Left cardiac atrium (tissue), 4 donors: ENCODE results near the gene PELI1. TPM values are rescaled to one million over a fixed set of nuclear protein-coding genes. Genes with fewer than 3 reads are reported as not detected.

Source experiments
- ATAC-seq, 2 donors: fragments of 200-7000 bp; cut with Tn5 transposase; one replicate each; pipeline ENCODE4 v1.9.1; 2020; ENCODE audit warnings: mild to moderate bottlenecking in 2 of 2, moderate library complexity in 2 of 2
- DNase-seq: peaks from one replicate; pipeline ENCODE4 v3.0.0-alpha.2; 2020
- intact Hi-C, 2 donors: fragments of 100-400 bp; cut with DNase I; formaldehyde crosslinking; loops; one replicate each; pipeline versions ENCODE4 v1.14.1 to v1.15.1; 2022 to 2023
- total RNA-seq, 2 donors: library from RNA; stranded (reverse); fragmentation: NEBNext Ultra II Directional; extraction: Animal tissue kit (Norgen Biotek cat#: 25700); gene quantifications; one replicate each; pipeline ENCODE4 v1.2.1, GENCODE V29; 2021
- donor health status: DM: no; HTN: yes; CAD: no.
- donor health status: DM: no; HTN: yes; CAD: no; lungs with severe emphysema.
- donor health status: DM: yes; HTN: yes; CAD: no.
- donor health status: Dilated cardiomyopathy.

Gene PELI1
- total RNA-seq, 2 donors from 2014 or later: 14.8 to 16.8 TPM

DNA sequence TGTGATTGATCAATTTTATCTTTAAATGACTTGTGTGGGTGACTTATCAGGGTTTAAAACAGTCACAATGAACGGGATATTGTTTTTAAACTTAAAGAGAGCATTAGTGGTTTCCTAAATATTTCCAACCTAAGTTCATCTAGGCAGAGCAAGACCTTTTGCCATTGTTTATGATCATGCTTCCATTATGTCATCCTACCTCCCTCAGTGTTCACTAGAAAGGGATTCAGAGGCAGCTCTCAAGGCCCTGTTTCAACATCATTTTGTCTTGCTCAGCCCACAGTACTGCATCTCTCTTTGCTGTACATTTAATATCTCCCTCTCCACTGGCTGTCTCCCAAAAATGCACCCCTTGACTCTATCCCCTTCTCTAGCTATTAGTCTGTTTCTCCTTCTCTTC lies 21.5 kb upstream of the PELI1 start:
- ATAC-seq (no peak), DNase-seq (no peak)
- intact Hi-C loops: no loop called here

DNA sequence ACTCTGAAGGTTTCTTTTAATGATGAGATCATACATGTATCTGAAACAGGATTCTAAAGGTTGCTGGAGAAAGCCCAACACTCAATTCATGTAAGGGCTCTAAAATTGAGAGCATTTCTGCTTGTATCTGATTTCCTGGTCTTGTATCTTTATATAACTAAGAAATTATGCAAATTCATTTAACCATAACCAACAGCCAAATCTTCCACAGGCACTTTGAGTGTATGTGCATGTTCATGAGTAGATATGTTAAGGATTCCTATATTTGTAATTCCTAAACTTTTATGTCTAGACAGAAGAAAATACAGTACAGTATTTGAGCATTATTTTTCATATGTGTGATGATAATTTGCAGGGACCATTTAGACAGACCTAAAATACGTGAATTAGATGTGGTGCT lies 20.4 kb upstream of the PELI1 start:
- ATAC-seq: no peak
- DNase-seq: no peak
- intact Hi-C loops: no loop called here

DNA sequence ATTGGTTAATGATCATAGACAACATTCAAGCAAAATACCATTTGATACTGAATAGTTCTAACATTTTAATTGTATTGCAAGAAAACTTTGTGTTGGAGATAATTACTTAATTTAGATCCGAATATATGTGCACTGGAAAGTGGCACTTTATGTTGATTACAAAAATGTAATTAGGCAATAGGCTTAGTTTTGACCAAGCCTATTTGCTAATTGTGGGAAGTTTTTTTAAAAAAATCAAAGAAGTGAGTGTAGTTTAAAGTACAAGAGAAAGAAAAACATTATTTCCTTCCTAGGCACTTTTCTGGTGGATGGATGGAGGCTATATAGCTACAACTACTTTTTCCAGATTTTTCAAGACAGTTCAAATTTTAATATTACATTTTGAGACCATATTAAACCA lies 18.3 kb upstream of the PELI1 start:
- ATAC-seq (no peak), DNase-seq (no peak)
- intact Hi-C loops: no loop called here

DNA sequence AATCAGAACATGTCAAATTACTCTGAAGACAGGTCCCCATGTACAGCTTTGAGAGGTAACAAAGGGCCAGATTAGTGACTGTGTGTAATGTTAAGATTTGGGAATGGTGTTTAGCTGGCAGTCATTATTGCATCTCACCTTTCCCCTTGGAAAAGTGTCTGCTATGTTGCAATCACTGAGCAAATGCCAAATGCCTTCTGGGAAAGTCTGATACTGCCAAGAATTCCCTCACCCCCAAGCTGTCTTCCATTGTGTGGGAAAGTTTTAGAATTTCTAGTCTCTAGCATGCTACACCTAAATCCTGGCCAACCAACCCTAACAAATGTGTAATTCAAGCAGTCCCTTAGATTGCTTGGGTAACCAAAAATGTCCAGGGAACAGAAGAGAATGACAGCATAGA lies 13.6 kb upstream of the PELI1 start:
- intact Hi-C loops: no loop called here

DNA sequence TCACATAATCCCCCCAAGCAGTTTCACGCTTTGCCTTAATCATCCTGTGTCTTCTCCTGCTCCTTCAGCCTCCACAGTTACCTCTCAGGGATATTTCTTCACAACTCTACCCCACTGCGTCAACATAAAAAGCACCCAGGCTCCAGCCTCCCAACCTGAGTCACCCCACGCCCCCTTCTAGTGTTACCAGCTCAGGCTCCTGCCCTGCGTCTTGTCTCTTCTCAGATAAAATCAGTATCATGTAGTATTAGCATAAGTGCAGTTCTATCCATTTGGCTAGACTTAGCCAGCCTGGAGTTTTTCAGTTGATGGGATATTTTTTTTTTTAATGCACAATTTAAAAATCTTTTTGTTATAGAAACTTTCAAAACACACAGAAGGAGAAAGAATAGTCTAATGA lies 9.6 kb upstream of the PELI1 start:
- intact Hi-C loops: no loop called here
- ATAC-seq: no peak
- DNase-seq: no peak

More for the DNA sequence above, 13.6 kb upstream of the PELI1 start:
- DNase-seq: no peak
- ATAC-seq: peak; percentile 29 to 47

DNA sequence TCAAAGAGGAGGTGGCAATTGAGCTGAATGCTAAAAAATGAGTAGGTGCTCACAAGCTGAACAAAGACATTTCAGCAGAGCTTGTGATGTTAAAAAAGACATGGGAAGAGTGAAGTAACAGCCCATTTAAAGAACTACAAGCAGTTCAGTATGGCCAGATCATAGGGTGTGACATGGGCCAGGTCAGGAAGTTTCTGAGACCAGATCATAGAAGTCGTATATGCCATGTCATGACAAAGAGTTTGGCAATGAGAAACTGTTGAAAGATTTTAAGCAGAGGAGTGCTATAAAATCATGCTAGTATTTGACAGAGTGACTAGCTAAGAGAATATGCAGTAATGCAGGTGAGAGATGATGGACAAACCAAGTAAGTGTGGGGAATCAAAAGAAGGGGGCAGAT lies 7.3 kb upstream of the PELI1 start:
- intact Hi-C loops: no loop called here
- ATAC-seq: no peak

DNA sequence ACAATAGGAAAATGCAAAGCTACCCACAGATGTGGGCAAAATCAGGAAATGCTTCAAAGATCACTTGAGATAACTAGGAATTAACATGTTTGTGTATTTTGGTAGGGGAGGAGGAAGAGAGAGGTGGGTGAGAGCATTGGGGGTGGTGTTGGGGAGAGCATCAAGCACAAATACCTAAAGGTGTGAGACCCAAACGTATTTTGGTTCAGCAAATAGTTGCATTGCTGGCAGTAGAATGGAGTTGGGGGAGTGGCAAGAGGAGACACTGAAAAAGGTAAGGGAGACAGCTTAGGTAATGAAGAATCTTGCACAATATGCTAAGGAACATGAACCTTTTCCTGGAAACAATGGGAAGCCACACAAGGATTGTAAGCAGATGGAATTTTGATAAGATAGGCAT lies 1.5 kb upstream of the PELI1 start:
- intact Hi-C loops: loop anchor here in 1 of 2 donors (10.0 kb wide), 1 partner anchor 79 kb away; no protein-coding TSS in a partner anchor
- DNase-seq: no peak
- no peak for ATAC-seq

More for the DNA sequence above, 7.3 kb upstream of the PELI1 start:
- DNase-seq: no peak

DNA sequence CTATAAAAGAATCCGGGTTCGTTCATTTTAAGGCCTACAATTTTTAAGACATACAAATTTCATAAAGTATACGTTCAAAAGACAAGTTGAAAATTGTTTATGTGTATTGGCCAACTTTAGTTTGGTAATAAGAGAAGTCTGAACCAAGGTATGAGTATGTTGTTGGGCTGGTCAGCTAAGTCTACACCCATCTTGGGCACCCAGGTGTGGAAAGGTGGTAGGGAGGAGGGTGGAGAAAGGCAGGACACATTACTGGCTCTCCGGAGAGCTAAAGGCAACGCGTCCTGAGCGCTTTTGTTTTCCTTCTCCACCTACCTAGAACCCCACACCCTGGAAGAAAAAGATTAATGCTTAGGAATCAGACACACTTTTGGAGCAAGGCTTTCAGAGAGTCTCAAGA lies 899 bp upstream of the PELI1 start:
- ATAC-seq: no peak
- DNase-seq: no peak
- intact Hi-C loops: loop anchor here in 1 of 2 donors (10.0 kb wide), 1 partner anchor 80 kb away; no protein-coding TSS in a partner anchor

DNA sequence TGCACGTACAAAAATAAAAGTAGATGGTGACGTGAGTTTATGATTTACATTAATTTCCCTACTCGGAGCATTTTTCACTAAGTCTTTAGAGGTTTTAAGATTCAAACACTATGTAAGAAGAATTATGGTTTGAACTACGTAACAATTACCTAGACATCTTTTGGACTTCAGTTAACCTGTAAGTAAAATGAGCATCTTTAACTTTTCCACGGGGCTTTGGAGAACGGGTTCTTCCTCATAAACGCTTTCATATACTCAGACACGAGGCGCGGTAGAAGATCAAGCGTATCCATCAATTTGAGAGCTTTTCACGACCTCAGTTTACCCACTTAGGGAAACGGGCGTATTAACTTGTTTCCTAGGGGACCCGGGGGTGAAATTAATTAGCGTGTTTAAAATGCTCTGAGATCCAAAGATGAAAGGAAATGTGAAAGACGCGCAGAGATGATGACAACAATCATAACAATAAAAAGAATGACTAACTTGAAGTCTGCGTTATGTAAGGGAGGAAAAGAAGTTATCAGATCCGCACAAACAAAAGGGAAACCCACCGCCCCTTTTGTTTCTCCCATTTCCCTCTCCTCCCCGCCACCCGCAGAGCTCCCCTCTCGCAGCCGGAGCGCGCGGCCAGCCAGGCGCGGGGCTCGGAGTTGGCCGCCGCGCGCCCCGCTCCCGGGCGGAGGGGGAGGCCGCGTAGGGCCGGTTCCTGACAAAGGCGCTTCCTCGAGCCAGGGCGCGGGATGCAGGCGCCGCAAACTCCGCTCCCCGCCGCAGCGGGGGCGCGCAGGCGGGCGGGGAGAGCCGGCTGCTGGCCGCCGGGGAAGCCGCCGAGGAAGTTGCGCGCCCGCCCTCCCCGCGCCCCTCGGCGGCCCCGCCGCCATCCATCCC lies 807 bp downstream of the PELI1 start:
- peak; percentile 45 to 63 for ATAC-seq
- intact Hi-C loops: loop anchor here in 1 of 2 donors (5.0 to 10.0 kb wide), 2 partner anchors 81 to 169 kb away; no protein-coding TSS in a partner anchor
- peak; percentile 46 for DNase-seq

DNA sequence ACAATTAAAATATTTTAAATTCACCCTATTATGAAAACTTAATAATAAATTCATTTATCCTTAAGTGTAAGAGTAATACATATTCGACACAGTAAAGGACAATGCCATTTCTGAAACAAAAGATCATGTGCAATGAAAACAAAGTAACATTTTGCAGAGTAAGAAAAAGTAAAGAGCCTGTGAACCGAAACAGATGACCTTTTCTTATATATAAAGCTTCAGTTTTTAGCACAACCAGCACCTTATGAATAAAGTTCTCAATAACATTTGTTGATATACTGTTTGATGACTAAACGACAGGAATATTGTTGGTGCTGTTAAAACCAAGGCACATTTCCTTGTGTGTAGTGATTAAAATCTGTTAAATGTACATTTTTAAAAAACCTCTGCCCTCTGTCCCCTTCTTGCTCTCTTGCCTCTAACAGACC lies 1.5 kb downstream of the PELI1 start:
- ATAC-seq (no peak), DNase-seq (no peak)
- intact Hi-C loops: loop anchor here in 1 of 2 donors (5.0 to 10.0 kb wide), 2 partner anchors 82 to 170 kb away; no protein-coding TSS in a partner anchor

DNA sequence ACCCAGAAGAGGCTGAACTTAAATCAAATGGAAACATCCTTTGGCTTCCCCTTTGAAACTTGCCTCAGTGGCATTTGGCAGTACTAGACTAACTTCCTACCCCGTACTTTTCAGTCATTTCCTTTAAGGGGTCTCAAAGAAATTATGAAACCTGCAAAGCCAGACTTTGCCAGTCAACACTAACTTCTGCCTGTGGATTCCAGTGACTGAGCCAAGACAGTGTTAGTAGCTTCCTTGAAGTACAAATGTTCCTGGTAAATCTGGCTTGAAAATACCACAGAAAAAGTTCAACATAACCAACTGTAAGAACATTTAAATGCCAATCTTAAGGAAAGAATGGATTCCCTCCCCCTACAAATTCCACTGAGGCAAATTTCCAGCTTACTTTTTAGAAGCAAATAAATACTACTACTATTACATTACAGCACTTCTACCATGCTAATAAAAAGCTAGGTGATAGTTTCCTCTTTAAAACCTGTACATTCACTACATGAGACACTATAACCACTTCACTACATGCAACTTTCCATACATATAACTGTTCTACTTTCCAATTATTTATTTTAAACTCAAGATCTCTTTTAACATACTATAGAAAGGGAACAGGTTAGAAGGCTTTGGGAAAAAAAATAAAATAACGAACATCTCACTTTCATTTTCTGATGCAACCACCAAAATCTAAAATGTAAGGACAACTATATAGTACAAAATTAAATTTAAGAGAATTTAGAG lies 2.4 kb downstream of the PELI1 start:
- ATAC-seq (no peak), DNase-seq (no peak)
- intact Hi-C loops: loop anchor here in 1 of 2 donors (5.0 to 10.0 kb wide), 2 partner anchors 83 to 170 kb away; no protein-coding TSS in a partner anchor

DNA sequence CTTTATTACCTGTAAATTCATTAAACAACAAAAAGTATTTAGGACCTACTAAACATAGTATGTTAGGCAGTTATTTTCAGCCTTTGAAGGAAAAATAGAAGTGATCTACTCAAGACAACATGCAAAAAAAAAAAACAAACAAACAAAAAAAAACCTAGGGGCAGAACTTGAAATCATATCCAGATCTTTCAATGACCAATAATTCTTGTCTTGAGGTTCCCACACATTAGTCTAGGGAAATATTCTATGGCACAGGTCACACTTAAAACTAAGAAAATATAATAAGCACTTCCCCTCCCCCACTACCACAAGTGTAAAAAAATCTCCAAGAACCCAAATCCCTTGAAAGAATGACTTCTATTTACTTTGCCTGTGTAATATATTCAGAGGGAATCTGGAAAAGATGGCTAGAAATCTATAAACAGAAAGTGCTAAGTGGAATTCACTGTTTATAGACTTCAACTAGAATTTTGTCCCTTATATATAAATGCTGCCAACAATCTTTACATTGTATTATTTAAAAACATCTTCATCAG lies 3.5 kb downstream of the PELI1 start:
- DNase-seq: no peak
- intact Hi-C loops: loop anchor here in 1 of 2 donors (5.0 to 10.0 kb wide), 2 partner anchors 84 to 172 kb away; no protein-coding TSS in a partner anchor
- no peak for ATAC-seq

DNA sequence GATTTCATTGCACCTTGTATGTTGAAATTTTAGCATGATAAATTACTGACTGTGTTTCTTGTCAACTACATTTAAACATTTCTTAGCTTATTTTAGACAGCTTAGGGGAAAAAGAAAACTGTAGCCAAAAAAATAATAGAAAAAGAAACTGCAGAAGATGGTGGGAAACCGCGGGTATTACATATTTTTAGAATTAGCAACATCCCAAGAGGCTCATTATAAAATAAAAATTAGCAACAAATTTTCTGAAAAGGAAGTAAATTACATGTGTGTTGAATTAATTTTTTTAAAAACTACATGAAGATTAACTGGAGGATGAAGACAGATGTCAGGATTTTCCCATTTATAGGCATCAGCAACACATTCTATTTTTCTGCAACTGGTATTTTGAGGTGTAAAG lies 4.3 kb downstream of the PELI1 start:
- DNase-seq (no peak), ATAC-seq (no peak)
- intact Hi-C loops: loop anchor here in 1 of 2 donors (5.0 to 10.0 kb wide), 3 partner anchors 83 to 172 kb away; no protein-coding TSS in a partner anchor

DNA sequence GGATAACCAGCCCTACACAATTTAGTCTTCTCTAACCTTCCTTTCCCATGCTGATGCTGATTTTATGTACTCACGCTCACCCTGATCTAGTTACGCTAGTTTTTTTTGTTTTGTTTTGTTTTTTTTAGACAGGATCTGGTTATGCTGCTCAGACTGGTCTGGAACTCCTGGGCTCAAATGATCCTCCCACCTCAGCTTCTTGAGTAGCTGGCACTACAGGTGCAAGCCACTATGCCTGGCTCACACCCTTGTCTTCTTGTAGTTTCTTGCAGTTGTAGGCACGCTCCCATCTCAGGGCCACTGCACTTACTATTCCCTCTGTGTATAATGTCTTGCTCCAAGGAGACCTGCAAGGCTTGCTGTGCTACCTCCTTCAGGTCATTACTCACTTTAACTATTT lies 6.2 kb downstream of the PELI1 start:
- intact Hi-C loops: loop anchor here in 1 of 2 donors (5.0 kb wide), 1 partner anchor 81 kb away; no protein-coding TSS in a partner anchor
- ATAC-seq: no peak
- no peak for DNase-seq

DNA sequence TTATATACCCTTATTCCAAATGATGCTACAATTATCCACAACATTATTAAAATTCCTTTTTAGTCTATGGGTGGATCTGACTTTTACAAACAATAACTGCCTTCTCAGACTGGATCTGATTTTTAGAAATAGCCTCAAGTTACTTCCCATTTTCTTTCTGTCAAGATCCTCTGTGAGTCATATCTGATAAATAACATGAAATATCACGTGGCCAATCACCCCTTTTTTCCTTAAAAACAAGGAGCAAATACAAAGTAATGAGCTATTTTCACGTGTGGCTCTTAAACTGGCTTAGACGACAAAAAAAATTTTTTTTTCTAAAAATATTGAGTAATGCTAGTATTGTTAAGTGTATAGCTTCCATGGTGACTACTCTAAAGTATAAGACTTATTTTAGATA lies 6.7 kb downstream of the PELI1 start:
- ATAC-seq: no peak
- no peak for DNase-seq
- intact Hi-C loops: loop anchor here in 1 of 2 donors (5.0 kb wide), 1 partner anchor 80 kb away; no protein-coding TSS in a partner anchor

DNA sequence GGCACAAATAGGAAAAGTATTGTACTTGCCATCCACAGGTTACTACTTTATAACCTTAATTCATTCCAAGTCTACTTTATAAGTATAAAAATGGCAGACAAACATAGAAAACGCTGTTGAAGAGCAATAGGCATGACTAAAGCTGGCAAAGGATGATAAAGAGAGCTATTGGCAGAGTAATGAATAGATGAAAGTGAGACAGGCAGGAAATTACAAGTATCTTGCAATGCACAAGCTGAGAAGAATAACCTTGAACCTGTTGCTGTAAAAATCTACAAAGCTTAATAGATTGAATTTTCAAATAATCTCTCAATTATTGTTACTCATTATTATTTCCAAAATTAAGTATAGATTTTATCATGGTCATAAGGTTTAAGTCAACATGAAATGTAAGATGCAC lies 8.8 kb downstream of the PELI1 start:
- ATAC-seq: no peak

DNA sequence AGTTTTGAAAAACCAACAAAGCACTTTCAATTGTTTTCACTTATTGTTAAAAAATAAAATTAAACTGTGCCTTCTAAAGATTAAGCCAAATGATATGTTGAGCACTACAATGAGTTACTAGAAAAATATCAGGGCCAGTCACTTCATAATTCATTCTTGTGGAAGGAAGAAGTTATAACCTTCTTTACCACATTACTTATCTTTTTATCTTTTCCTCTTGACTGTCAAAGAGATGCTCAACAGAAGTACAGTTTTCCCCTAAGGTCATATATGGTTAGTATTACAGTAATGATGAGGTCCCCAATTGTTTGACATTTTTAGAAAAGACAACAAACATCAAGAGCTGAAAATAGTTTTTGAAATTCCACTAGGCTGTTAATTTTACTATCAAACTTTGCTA lies 9.4 kb downstream of the PELI1 start:
- ATAC-seq (no peak), DNase-seq (no peak)
- intact Hi-C loops: loop anchor here in 1 of 2 donors (5.0 kb wide), 1 partner anchor 78 kb away; no protein-coding TSS in a partner anchor

More for the DNA sequence above, 8.8 kb downstream of the PELI1 start:
- no peak for DNase-seq
- intact Hi-C loops: loop anchor here in 1 of 2 donors (5.0 kb wide), 1 partner anchor 78 kb away; no protein-coding TSS in a partner anchor

DNA sequence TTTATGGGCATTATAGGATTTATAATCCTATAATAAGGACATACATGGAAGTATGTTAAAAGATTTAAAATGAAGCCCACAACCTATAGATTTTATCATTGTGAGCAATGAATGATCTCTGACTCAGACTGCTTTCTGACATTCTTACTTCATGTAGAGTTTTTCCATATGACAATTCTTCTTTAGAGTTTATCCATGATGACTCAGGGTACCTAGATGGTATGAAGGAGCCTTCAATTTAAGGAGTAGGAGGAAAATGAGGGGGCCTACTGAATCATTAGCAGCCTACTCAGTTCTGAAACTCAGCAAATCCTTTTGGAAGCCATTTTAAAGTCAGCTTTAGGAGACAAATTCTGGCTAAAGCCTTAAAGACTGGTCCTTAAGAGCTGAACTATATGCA lies 10.4 kb downstream of the PELI1 start:
- DNase-seq (no peak), ATAC-seq (no peak)
- intact Hi-C loops: no loop called here

DNA sequence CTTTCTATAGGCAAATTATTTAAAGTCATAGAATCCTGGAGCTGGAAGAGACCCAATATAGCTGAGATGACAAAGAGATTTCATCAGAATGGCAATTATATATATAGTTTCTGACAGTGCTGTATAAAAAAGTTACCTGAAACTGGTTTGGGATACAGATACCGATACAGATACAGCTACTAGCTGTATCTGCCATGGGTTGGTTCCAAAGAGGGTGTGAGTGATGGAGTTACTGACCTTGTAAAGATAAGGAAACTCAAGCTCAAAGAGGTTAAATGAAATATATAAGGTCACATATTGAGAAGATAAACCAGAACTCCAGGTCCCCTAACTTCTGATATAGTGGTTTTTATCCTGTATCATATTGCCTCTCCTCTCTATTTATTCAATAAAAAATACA lies 10.9 kb downstream of the PELI1 start:
- ATAC-seq: no peak
- intact Hi-C loops: no loop called here
- DNase-seq: no peak
